HCT116 (cell line): ENCODE measurements around the gene RARG. TPM values are rescaled to one million over a fixed set of nuclear protein-coding genes. Genes with fewer than 3 reads are reported as not detected.

Experiments used
- ATAC-seq: fragments of 200-7000 bp; cut with Tn5 transposase; 2 replicates; pipeline ENCODE4 v1.9.1; 2020; ENCODE audit warnings: mild to moderate bottlenecking, moderate library complexity
- BruUV-seq: library from RNA; stranded (reverse); fragments of 400-500 nt; replicated peaks from 2 replicates; lab custom pipeline; 2021; lab: Mats Ljungman, UMichigan
- CTCF ChIA-PET: fragments of 300-600 bp; sonication (Branson Sonifier 250); formaldehyde crosslinking; loops from one replicate; lab custom pipeline; 2021; ENCODE audit warnings: antibody characterized with exemption; lab: Charles Lee
- POLR2A ChIA-PET: fragments of 300-600, 350-600 bp; sonication (Branson Sonifier 250); formaldehyde crosslinking; loops from one replicate; lab custom pipeline; 2021; ENCODE audit warnings: antibody characterized with exemption; lab: Charles Lee
- RAD21 ChIA-PET, 2 experiments: fragments of 300-600 bp; sonication (Branson Sonifier 250); formaldehyde crosslinking; loops; one replicate each; lab custom pipeline; 2023; ENCODE audit warnings: low total read pairs in 2 of 2; ENCODE audit not compliant: uncharacterized antibody in 2 of 2, unreplicated experiment in 2 of 2, low non-redundant PET in 1 of 2; lab: Charles Lee
- DNase-seq: peaks from one replicate; pipeline ENCODE4 v3.0.0-alpha.2; 2010; ENCODE audit warnings: low read depth, low spot score
- H2AFZ ChIP-seq: fragments of 200-600 bp; shearing (Covaris generic), sonication (generic); 2 replicates; pipeline ENCODE4 v1.6.1; 2017; ENCODE audit warnings: low read depth, mixed run types, mixed read lengths, antibody characterized with exemption, low read length; ENCODE audit not compliant: poor library complexity, severe bottlenecking
- H3K27ac ChIP-seq: 2 replicates; pipeline ENCODE4 v1.5.1; 2012; ENCODE audit warnings: low read depth, low read length
- H3K27me3 ChIP-seq: fragments of 200-600 bp; sonication (generic); 2 replicates; pipeline ENCODE4 v1.6.1; 2016; ENCODE audit warnings: mixed run types, low read length, mixed read lengths; ENCODE audit not compliant: insufficient read depth
- H3K36me3 ChIP-seq, 2 experiments: fragments of 200-500 bp in 1 of 2; fragments of 200-600 bp in 1 of 2; sonication (Bioruptor generic) in 1 of 2; sonication (generic) in 1 of 2; 2 replicates each; pipeline versions ENCODE4 v1.5.1 to v1.6.1; 2014 to 2016; ENCODE audit warnings: low read length in 2 of 2, inconsistent platforms in 1 of 2, mixed read lengths in 1 of 2, mixed run types in 1 of 2; ENCODE audit not compliant: insufficient read depth in 2 of 2, control insufficient read depth in 1 of 2
- H3K4me1 ChIP-seq, 2 experiments: fragments of 200-600 bp in 1 of 2; sonication (generic) in 1 of 2; 2 replicates each; pipeline versions ENCODE4 v1.5.1 to v1.6.1; 2012 to 2017; ENCODE audit warnings: low read length in 2 of 2, inconsistent platforms in 1 of 2, mild to moderate bottlenecking in 1 of 2, mixed read lengths in 1 of 2, mixed run types in 1 of 2, moderate library complexity in 1 of 2; ENCODE audit not compliant: insufficient read depth in 2 of 2, control insufficient read depth in 1 of 2
- H3K4me2 ChIP-seq: fragments of 200-600 bp; sonication (generic); 2 replicates; pipeline ENCODE4 v1.6.1; 2017; ENCODE audit warnings: mixed run types, low read length, mixed read lengths
- H3K4me3 ChIP-seq, 2 experiments: fragments of 200-600 bp in 1 of 2; sonication (generic) in 1 of 2; replicated peaks in 1 of 2; 2 replicates each; pipeline ENCODE4 v1.5.1; 2011 to 2016; ENCODE audit warnings: low read length in 2 of 2, control low read depth in 1 of 2, low read depth in 1 of 2, mild to moderate bottlenecking in 1 of 2, mixed read lengths in 1 of 2, mixed run types in 1 of 2
- H3K79me2 ChIP-seq: fragments of 200-600 bp; sonication (generic); 2 replicates; pipeline ENCODE4 v1.6.1; 2017; ENCODE audit warnings: mild to moderate bottlenecking, mixed run types, low read length, moderate library complexity, mixed read lengths; ENCODE audit not compliant: insufficient read depth
- H3K9ac ChIP-seq: fragments of 200-600 bp; sonication (generic); 2 replicates; pipeline ENCODE4 v1.6.1; 2016; ENCODE audit warnings: low read length, mixed read lengths
- H3K9me2 ChIP-seq: fragments of 200-600 bp; sonication (generic), shearing (Covaris generic); 2 replicates; pipeline ENCODE4 v1.6.1; 2017; ENCODE audit warnings: mixed run types, mild to moderate bottlenecking, moderate library complexity; ENCODE audit not compliant: insufficient read depth
- H3K9me3 ChIP-seq, 2 experiments: fragments of 200-500 bp in 1 of 2; fragments of 200-600 bp in 1 of 2; sonication (Bioruptor generic) in 1 of 2; sonication (generic) in 1 of 2; 2 replicates each; pipeline ENCODE4 v1.6.1; 2014 to 2017; ENCODE audit warnings: low read length in 2 of 2, mixed read lengths in 2 of 2, inconsistent platforms in 1 of 2, low read depth in 1 of 2, mild to moderate bottlenecking in 1 of 2, mixed run types in 1 of 2, moderate library complexity in 1 of 2; ENCODE audit not compliant: control insufficient read depth in 1 of 2, insufficient read depth in 1 of 2
- H4K20me1 ChIP-seq: fragments of 200-600 bp; sonication (generic), shearing (Covaris generic); 2 replicates; pipeline ENCODE4 v1.6.1; 2017; ENCODE audit warnings: mixed run types, mild to moderate bottlenecking, moderate library complexity; ENCODE audit not compliant: insufficient read depth
- ATF3 ChIP-seq: IDR thresholded peaks from 2 replicates; pipeline ENCODE4 v1.6.1; 2012
- CBX3 ChIP-seq: IDR thresholded peaks from 2 replicates; pipeline ENCODE4 v1.6.1; 2012; ENCODE audit warnings: low read depth
- CEBPB ChIP-seq: IDR thresholded peaks from 2 replicates; pipeline ENCODE4 v1.6.1; 2012; ENCODE audit warnings: low read depth
- CTCF ChIP-seq, 3 experiments: fragments of 200-600 bp in 1 of 3; sonication (generic) in 1 of 3; IDR thresholded peaks in 2 of 3; conservative IDR thresholded peaks in 1 of 3; 2 replicates each; pipeline ENCODE4 v1.5.1; 2012 to 2017; ENCODE audit warnings: low read depth in 2 of 3, low read length in 2 of 3, antibody characterized with exemption in 1 of 3, borderline replicate concordance in 1 of 3, control low read depth in 1 of 3, mild to moderate bottlenecking in 1 of 3, mixed read lengths in 1 of 3, mixed run types in 1 of 3, moderate library complexity in 1 of 3; ENCODE audit not compliant: insufficient read depth in 1 of 3
- MAX ChIP-seq: IDR thresholded peaks from 2 replicates; pipeline ENCODE4 v1.6.1; 2012
- POLR2A ChIP-seq: IDR thresholded peaks from 2 replicates; pipeline ENCODE4 v1.7.0; 2011; ENCODE audit warnings: borderline replicate concordance; ENCODE audit not compliant: insufficient read depth, insufficient read length; ENCODE audit errors: extremely low read depth
- POLR2AphosphoS5 ChIP-seq: IDR thresholded peaks from 2 replicates; pipeline ENCODE4 v1.6.1; 2011; ENCODE audit warnings: mild to moderate bottlenecking, low read depth, low read length, moderate library complexity
- REST ChIP-seq: IDR thresholded peaks from 2 replicates; pipeline ENCODE4 v1.6.1; 2012; ENCODE audit warnings: low read depth
- ZFX ChIP-seq: fragments of 450-650 bp; IDR thresholded peaks from 2 replicates; pipeline ENCODE4 v1.6.1; 2017
- intact Hi-C: fragments of 100-400 bp; cut with micrococcal nuclease; formaldehyde crosslinking; loops from 2 replicates; pipeline ENCODE4 v1.10.0; 2022
- total RNA-seq: library from RNA; stranded (reverse); gene quantifications from one replicate; pipeline ENCODE4 v1.2.1, GENCODE V29; 2021; ENCODE audit not compliant: unreplicated experiment

Gene RARG
- total RNA-seq, 1 experiment from 2014 or later, result 68.9 TPM

DNA sequence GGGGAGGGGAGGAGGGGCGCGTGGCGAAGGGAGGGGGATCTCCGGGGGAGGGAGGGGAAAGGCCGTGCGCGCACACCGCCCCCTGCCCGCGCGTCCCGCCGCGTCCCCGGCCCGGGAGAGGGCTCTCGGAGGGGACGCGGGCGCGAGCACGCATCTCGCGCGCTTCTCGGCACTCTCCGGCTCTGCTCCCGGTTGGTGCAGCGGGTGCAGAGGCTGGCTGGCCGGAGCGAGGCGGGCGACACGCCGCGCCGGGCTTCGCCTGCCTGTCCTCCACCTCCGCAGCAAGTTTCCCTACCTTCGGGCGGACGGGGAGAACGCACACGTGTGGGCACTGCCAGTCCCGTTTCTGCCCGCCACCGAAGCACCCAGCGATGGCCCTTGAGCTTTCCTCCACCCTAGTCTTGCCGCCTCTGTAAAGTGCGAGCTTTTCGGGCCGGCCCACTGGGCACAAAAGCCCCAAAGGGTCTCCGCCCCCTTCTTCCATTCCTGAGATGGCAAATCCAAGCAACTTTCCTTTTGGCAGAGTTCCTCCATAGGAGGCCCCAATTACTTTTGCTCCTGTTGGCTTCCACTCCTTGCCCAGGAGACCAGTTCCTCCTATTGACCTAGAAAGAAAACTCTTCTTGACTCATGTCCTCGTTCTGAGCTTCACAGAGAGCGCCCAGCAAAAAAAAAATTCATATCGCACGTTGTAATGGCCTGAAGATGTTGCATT lies 50.9 kb downstream of the RARG start:
- H3K9me2 ChIP-seq, result no peaks in the 10 kb centered on the region
- peaks cover 29 to 36% of the 10 kb centered on the region in 2 experiments; a peak in 3 of 4 replicates for H3K36me3 ChIP-seq
- no peaks in the 10 kb centered on the region for H4K20me1 ChIP-seq
- ChIA-PET RAD21 (interaction anchor here in 1 of 2 experiments (0.9 to 1.2 kb wide), 2 partner anchors 22 to 140 kb away, joined by 3 to 7 read pairs; partner anchors contain the start of gene AAAS), POLR2A (interaction anchor here (0.7 to 2.0 kb wide), 12 partner anchors 9 to 966 kb away, joined by 3 to 8 read pairs (median 4); partner anchors contain the start of genes AAAS, EIF4B, PFDN5 and SPRYD3), CTCF (interaction anchor here (0.6 to 2.9 kb wide), 11 partner anchors 10 to 141 kb away, joined by 3 to 13 read pairs (median 5); partner anchors contain the start of genes AAAS and MYG1)
- peak overlapping the region; percentile 92 for H3K4me2 ChIP-seq
- H3K4me1 ChIP-seq, result peaks cover 15 to 27% of the 10 kb centered on the region in 2 experiments
- H2AFZ ChIP-seq, result no peak overlapping the region
- peak overlapping the region; percentile 85 for H3K27ac ChIP-seq
- peak overlapping the region; percentile 95 for H3K9ac ChIP-seq
- BruUV-seq, result no TSS peak
- no peaks in the 10 kb centered on the region for H3K9me3 ChIP-seq
- peak overlapping the region; percentile 78 to 86 for H3K4me3 ChIP-seq
- peaks cover 34% of the 10 kb centered on the region for H3K79me2 ChIP-seq
- ATAC-seq (peak; percentile 77), DNase-seq (peak; percentile 44)
- TF ChIP-seq POLR2AphosphoS5, result peak; percentile 64; the same call in 1 of the 2 replicates
- no peak for TF ChIP-seq CEBPB
- intact Hi-C loops, result no loop called here
- no peaks in the 10 kb centered on the region for H3K27me3 ChIP-seq

GRCh38 chr12:53180220-53180930 lies 51.6 kb downstream of the RARG start, which contains the start of the genes CSAD and ZNF740:
CSAD (minus strand) TSS chr12:53180925; CDS start chr12:53173470, 7,455 bp downstream.
ZNF740 (plus strand) TSS chr12:53180722; CDS start chr12:53181984, 1,262 bp downstream.
- CTCF ChIA-PET, result interaction anchor here (0.6 to 2.9 kb wide), 11 partner anchors 10 to 141 kb away, joined by 3 to 13 read pairs (median 5); partner anchors contain the start of genes AAAS and MYG1
- H3K9ac ChIP-seq, result peak within 1 kb of the TSS; percentile 95
- H3K27ac ChIP-seq, result peak within 1 kb of the TSS; percentile 85
- no peaks in the 10 kb centered on the region for H3K27me3 ChIP-seq
- BruUV-seq, result no TSS peak
- H2AFZ ChIP-seq, result peak within 1 kb of the TSS; percentile 60
- peaks cover 15 to 32% of the 10 kb centered on the region in 2 experiments for H3K4me1 ChIP-seq
- RAD21 ChIA-PET, result interaction anchor here in 1 of 2 experiments (0.5 to 1.2 kb wide), 3 partner anchors 21 to 319 kb away, joined by 3 to 7 read pairs (median 3); partner anchors contain the start of genes AAAS and MAP3K12
- H4K20me1 ChIP-seq, result no peaks in the 10 kb centered on the region
- peak; percentile 95 for DNase-seq
- ATAC-seq, result peak; percentile 96
- peaks cover 34% of the 10 kb centered on the region for H3K79me2 ChIP-seq
- POLR2A ChIA-PET, result interaction anchor here (0.7 to 2.0 kb wide), 13 partner anchors 9 to 965 kb away, joined by 3 to 8 read pairs (median 3); partner anchors contain the start of genes AAAS, EIF4B, PFDN5 and SPRYD3
- no peaks in the 10 kb centered on the region for H3K9me2 ChIP-seq
- peaks cover 22 to 29% of the 10 kb centered on the region in 2 experiments; a peak in 3 of 4 replicates for H3K36me3 ChIP-seq
- H3K4me2 ChIP-seq, result peak within 1 kb of the TSS; percentile 92
- H3K9me3 ChIP-seq, result no peaks in the 10 kb centered on the region
- intact Hi-C loops, result no loop called here
- H3K4me3 ChIP-seq, result peak within 1 kb of the TSS; percentile 78 to 86
- TF ChIP-seq REST, result no peak
- TF ChIP-seq CBX3, result peak; percentile 72; the same call in 1 of the 2 replicates
- peak; percentile 76 for TF ChIP-seq POLR2AphosphoS5
- TF ChIP-seq CTCF (IDR thresholded peaks at IDR 0.05 in 2 of 3, conservative IDR thresholded peaks at IDR 0.05 in 1 of 3; ENCODE audit: borderline replicate concordance in 1 of 3, insufficient read depth in 1 of 3, low read depth in 2 of 3, low read length in 2 of 3), result no peak
- no peak for TF ChIP-seq ATF3
- TF ChIP-seq MAX, result peak; percentile 80
- no peak for TF ChIP-seq POLR2A
- TF ChIP-seq ZFX, result peak; percentile 60; the same call in 1 of the 2 replicates
